Neural progenitor cell (in vitro differentiated cells): ENCODE measurements around the gene NRGN.

Experiments
- CTCF ChIP-seq: fragments of 200-600 bp; sonication (generic); IDR thresholded peaks from 2 replicates; pipeline ENCODE4 v1.5.1; 2017; ENCODE audit warnings: antibody characterized with exemption, mild to moderate bottlenecking
- EZH2 ChIP-seq: fragments of 200-600 bp; sonication (generic); IDR thresholded peaks from 2 replicates; pipeline ENCODE4 v1.6.1; 2017; ENCODE audit warnings: antibody characterized with exemption, mild to moderate bottlenecking, moderate library complexity
- EZH2phosphoT487 ChIP-seq: fragments of 200-600 bp; sonication (generic); IDR thresholded peaks from 2 replicates; pipeline ENCODE4 v1.6.1; 2017; ENCODE audit warnings: antibody characterized with exemption

GRCh38 chr11:124779568-124779967 is 39.8 kb downstream of the NRGN start:
- TF ChIP-seq CTCF: no peak
- no peak for TF ChIP-seq EZH2phosphoT487
- TF ChIP-seq EZH2: no peak
